Neural crest cell (in vitro differentiated cells): Measurements from ENCODE around the gene RXRA. TPM values are rescaled to one million over a fixed set of nuclear protein-coding genes. Genes with fewer than 3 reads are reported as not detected.

ENCODE experiments used
- DNase-seq: peaks from one replicate; pipeline ENCODE4 v3.0.0; 2021; ENCODE audit warnings: low read depth, mixed read lengths, low spot score
- H3K27ac Mint-ChIP-seq: one replicate; pipeline ENCODE4 v1.8.0; 2021; ENCODE audit warnings: mild to moderate bottlenecking, mixed read lengths; ENCODE audit not compliant: unreplicated experiment
- H3K27me3 Mint-ChIP-seq: 2 replicates; pipeline ENCODE4 v1.8.0; 2021; ENCODE audit warnings: low read depth, mild to moderate bottlenecking, mixed read lengths
- H3K36me3 Mint-ChIP-seq: 2 replicates; pipeline ENCODE4 v1.8.0; 2021; ENCODE audit warnings: low read depth, mild to moderate bottlenecking, mixed read lengths
- H3K4me1 Mint-ChIP-seq: 2 replicates; pipeline ENCODE4 v1.8.0; 2021; ENCODE audit warnings: mixed read lengths
- H3K4me3 Mint-ChIP-seq: one replicate; pipeline ENCODE4 v1.8.0; 2021; ENCODE audit warnings: mild to moderate bottlenecking, mixed read lengths
- H3K9me3 Mint-ChIP-seq: 2 replicates; pipeline ENCODE4 v1.8.0; 2021; ENCODE audit warnings: mixed read lengths
- total RNA-seq: library from RNA; stranded (reverse); gene quantifications from 2 replicates; pipeline ENCODE4 v1.2.1, GENCODE V29; 2021
- TF ChIP-seq, protein P1 (sequence below): fragments of 200-600 bp; sonication (generic); conservative IDR thresholded peaks from 2 replicates; pipeline ENCODE4 v1.5.0; 2021; ENCODE audit warnings: antibody characterized with exemption, mild to moderate bottlenecking

RXRA gene
- total RNA-seq, 1 donor from 2014 or later: 41.2 TPM

DNA sequence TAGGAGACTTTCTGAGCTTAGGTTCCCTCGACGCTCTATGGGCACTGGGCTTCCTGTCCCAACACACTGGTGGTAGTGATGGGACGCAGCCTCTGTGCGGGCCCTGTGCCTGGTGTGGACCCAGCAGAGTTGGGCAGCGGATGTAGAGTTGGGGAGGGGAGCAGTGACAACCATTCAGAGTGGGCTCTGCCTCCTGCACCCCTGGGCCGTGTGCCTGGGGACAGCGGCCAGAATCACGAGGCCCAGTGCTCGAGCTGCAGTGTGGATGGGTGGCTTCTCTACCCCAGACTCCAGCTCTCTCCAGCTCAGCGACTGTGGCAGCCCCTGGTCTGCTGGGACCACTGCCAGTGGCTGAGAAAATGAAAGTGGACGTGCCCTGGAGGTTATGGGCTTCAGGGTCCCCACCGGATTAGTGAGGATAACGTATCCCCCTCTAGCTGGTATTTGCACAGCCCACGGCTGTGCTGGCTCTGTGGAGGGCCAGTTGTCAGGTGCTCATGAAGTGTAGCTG lies 18.6 kb downstream of the RXRA start:
- DNase-seq: no peak
- no peaks in the 10 kb centered on the region for H3K9me3 Mint-ChIP-seq
- no peaks in the 10 kb centered on the region for H3K27me3 Mint-ChIP-seq
- H3K4me1 Mint-ChIP-seq: peaks cover 13% of the 10 kb centered on the region
- no peak overlapping the region for H3K4me3 Mint-ChIP-seq
- H3K36me3 Mint-ChIP-seq: no peaks in the 10 kb centered on the region
- TF ChIP-seq, protein P1, sequence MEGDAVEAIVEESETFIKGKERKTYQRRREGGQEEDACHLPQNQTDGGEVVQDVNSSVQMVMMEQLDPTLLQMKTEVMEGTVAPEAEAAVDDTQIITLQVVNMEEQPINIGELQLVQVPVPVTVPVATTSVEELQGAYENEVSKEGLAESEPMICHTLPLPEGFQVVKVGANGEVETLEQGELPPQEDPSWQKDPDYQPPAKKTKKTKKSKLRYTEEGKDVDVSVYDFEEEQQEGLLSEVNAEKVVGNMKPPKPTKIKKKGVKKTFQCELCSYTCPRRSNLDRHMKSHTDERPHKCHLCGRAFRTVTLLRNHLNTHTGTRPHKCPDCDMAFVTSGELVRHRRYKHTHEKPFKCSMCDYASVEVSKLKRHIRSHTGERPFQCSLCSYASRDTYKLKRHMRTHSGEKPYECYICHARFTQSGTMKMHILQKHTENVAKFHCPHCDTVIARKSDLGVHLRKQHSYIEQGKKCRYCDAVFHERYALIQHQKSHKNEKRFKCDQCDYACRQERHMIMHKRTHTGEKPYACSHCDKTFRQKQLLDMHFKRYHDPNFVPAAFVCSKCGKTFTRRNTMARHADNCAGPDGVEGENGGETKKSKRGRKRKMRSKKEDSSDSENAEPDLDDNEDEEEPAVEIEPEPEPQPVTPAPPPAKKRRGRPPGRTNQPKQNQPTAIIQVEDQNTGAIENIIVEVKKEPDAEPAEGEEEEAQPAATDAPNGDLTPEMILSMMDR: no peak
- peak overlapping the region; percentile 50 for H3K27ac Mint-ChIP-seq

DNA sequence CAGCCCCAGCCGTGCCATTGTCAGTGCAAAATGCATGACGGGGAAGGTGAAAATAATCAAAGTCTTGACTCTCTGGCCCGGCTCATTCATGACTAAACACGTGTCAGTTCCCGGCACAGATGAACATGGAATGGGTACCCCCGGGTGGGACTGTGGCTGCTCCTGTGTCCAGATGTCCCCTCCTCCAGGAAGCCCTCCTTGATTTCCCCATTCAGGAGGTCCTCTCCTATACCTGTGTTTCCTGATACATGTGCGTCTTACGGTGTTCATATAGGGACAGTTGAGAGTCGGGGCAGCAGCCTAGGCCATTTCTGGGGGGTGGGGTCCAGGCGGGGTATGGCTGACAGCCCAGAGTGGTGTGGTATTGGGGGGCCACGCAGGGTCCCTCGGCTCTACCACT lies 19.5 kb downstream of the RXRA start:
- no peaks in the 10 kb centered on the region for H3K36me3 Mint-ChIP-seq
- TF ChIP-seq, protein P1: no peak
- H3K9me3 Mint-ChIP-seq: no peaks in the 10 kb centered on the region
- H3K27me3 Mint-ChIP-seq: no peaks in the 10 kb centered on the region
- H3K4me1 Mint-ChIP-seq: peaks cover 13% of the 10 kb centered on the region
- no peak for DNase-seq
- no peak overlapping the region for H3K4me3 Mint-ChIP-seq
- no peak overlapping the region for H3K27ac Mint-ChIP-seq

DNA sequence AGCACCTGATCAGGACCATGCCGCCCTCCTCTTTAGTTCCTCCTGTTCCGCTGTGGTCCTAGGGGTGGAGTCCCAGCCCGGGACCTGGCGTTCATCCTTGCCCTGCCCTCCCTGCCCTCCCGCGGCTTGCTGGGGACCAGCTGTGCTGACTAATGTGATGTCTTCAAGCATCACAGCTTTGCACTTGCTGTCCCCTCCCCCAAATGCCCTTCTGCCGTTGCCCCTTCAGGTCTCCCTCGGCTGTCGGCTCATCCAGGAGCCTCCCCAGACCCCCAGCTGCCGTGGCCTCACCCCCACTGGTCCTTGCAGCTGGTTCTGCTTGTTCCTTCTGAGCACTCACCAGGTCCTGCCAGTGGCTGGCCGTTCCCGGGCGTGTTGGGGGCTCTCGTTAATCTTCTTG lies 19.9 kb downstream of the RXRA start:
- no peak for DNase-seq
- no peak overlapping the region for H3K27ac Mint-ChIP-seq
- no peaks in the 10 kb centered on the region for H3K9me3 Mint-ChIP-seq
- TF ChIP-seq, protein P1: no peak
- no peaks in the 10 kb centered on the region for H3K27me3 Mint-ChIP-seq
- no peak overlapping the region for H3K4me3 Mint-ChIP-seq
- H3K36me3 Mint-ChIP-seq: no peaks in the 10 kb centered on the region
- peaks cover 17% of the 10 kb centered on the region for H3K4me1 Mint-ChIP-seq

DNA sequence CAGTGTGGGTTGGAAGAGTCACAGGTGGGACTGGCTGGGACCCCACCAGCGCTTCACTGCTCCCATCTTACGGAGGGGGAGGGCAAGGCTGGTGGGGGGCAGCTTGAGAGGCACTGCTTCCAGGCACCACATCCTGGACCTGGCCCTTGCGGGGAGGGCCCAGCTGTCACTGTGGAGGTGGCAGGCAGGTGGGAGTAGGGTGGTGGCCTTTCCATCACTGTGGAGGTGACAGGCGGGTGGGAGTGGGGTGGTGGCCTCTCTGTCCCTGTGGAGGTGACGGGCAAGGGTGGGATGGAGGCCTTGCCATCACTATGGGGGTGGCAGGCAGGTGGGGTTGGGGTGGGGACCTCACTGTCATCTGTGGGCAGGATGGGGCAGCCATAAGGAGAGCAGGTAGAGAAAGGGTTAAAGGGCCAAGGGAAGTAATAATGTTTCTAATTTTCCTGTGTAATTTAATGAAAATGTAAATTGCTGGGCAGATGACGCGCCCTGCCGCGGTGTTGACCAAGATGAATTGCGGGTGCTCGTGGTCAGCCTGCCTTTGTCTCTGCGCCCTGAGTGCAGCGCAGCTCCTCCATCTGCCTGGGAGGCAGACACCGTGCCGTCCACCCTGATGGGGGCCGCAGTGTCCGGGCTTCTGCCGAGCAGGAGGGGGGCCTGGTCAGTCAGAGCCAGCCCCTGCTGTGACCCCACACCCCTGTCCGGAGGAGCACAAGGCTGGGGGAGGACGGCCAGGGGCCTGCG lies 20.8 kb downstream of the RXRA start:
- H3K27ac Mint-ChIP-seq: peak overlapping the region; percentile 87
- TF ChIP-seq, protein P1: no peak
- no peak overlapping the region for H3K4me3 Mint-ChIP-seq
- peaks cover 24% of the 10 kb centered on the region for H3K4me1 Mint-ChIP-seq
- no peaks in the 10 kb centered on the region for H3K36me3 Mint-ChIP-seq
- H3K9me3 Mint-ChIP-seq: no peaks in the 10 kb centered on the region
- no peak for DNase-seq
- no peaks in the 10 kb centered on the region for H3K27me3 Mint-ChIP-seq

DNA sequence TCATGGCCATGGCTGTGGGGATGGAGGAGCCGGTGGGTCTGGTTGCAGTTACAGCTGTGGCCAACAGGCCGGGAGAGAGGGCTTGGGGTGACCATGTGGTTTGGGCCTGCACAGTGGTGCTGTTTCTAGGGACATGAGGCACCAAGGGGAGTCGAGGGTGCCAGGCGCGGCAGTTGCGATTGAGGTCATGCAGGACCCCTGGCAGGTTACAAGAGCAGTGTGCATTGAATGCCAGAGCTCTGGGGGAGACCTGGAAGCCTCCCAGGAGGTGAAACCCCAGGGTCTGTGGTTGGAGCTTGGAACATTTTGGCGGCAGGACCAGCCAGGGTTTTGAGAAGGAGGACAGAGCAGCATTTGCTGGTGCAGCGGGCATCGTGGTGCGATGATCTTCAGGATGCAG lies 21.7 kb downstream of the RXRA start:
- Mint-ChIP-seq H3K27me3 (no peaks in the 10 kb centered on the region), H3K27ac (no peak overlapping the region), H3K36me3 (no peaks in the 10 kb centered on the region), H3K9me3 (no peaks in the 10 kb centered on the region), H3K4me1 (peaks cover 20% of the 10 kb centered on the region), H3K4me3 (no peak overlapping the region)
- no peak for DNase-seq
- TF ChIP-seq, protein P1: no peak
